Measurements from ENCODE around the gene AGPAT3. TPM values are rescaled to one million over a fixed set of nuclear protein-coding genes. Genes with fewer than 3 reads are reported as not detected.

AGPAT3 gene
- polyA plus RNA-seq, 2 of the 4 experiments (the other 2 are of a cell fraction): 18.2 to 20.3 TPM

GRCh38 chr21:43817157-43818086, 47.6 kb upstream of the AGPAT3 start (continued):
- no peak for TF ChIP-seq REST (IDR thresholded peaks at IDR 0.05)
- TF ChIP-seq GATA3 (IDR thresholded peaks at IDR 0.05; ENCODE audit: borderline replicate concordance): no peak
- TF ChIP-seq E2F6 (IDR thresholded peaks at IDR 0.05; ENCODE audit: borderline replicate concordance, low read depth): no peak
- no peak for TF ChIP-seq SMC3 (IDR thresholded peaks at IDR 0.05)
- no peak for TF ChIP-seq JUN (IDR thresholded peaks at IDR 0.05)
- no peak for TF ChIP-seq ZC3H11A (IDR thresholded peaks at IDR 0.05)
- TF ChIP-seq HES2 (IDR thresholded peaks at IDR 0.05): no peak
- TF ChIP-seq ATOH8 (CRISPR knock-in tag; IDR thresholded peaks at IDR 0.05; ENCODE audit: low read depth): no peak

GRCh38 chr21:43818685-43819084, 46.3 kb upstream of the AGPAT3 start:
- no peak for TF ChIP-seq RARB (CRISPR knock-in tag; IDR thresholded peaks at IDR 0.05)
- TF ChIP-seq KDM1A (IDR thresholded peaks at IDR 0.05; ENCODE audit: low read depth): no peak
- TF ChIP-seq HDAC2 (IDR thresholded peaks at IDR 0.05): no peak
- no peak for TF ChIP-seq RAD21 (conservative IDR thresholded peaks at IDR 0.05 in 1 of 2, IDR thresholded peaks at IDR 0.05 in 1 of 2)
- TF ChIP-seq RCOR1 (IDR thresholded peaks at IDR 0.05; ENCODE audit: low read depth, low read length): no peak
- TF ChIP-seq JUN (IDR thresholded peaks at IDR 0.05): no peak
- no peak for TF ChIP-seq TP53 (CRISPR knock-in tag; IDR thresholded peaks at IDR 0.05)
- TF ChIP-seq HES2 (IDR thresholded peaks at IDR 0.05): no peak
- no peak for TF ChIP-seq BHLHE40 (IDR thresholded peaks at IDR 0.05; ENCODE audit: low read depth, low read length)
- no peak for TF ChIP-seq PHF8 (IDR thresholded peaks at IDR 0.05; ENCODE audit: borderline replicate concordance, low read depth)
- TF ChIP-seq CHD4 (IDR thresholded peaks at IDR 0.05; ENCODE audit: borderline replicate concordance): no peak
- no peak for TF ChIP-seq FOXS1 (CRISPR knock-in tag; IDR thresholded peaks at IDR 0.05)
- TF ChIP-seq BCL3 (IDR thresholded peaks at IDR 0.05): no peak
- TF ChIP-seq KDM5A (IDR thresholded peaks at IDR 0.05): no peak
- TF ChIP-seq RFX5 (IDR thresholded peaks at IDR 0.05): no peak
- no peak for TF ChIP-seq ATOH8 (CRISPR knock-in tag; IDR thresholded peaks at IDR 0.05; ENCODE audit: low read depth)
- TF ChIP-seq HMGXB4 (CRISPR knock-in tag; IDR thresholded peaks at IDR 0.05; ENCODE audit: borderline replicate concordance): no peak
- no peak for TF ChIP-seq CTCF (IDR thresholded peaks at IDR 0.05)
- TF ChIP-seq NPAS2 (CRISPR knock-in tag; IDR thresholded peaks at IDR 0.05; ENCODE audit: borderline replicate concordance): no peak
- H3K27ac ChIP-seq: no peak overlapping the region
- no peak for ATAC-seq
- H3K4me2 ChIP-seq: no peak overlapping the region
- POLR2A ChIA-PET: interaction anchor here (0.6 kb wide), 1 partner anchor 147 kb away, joined by 7 read pairs; no protein-coding TSS in a partner anchor
- WGBS (ENCODE audit: missing lambda C conversion rate): 36% methylated on average over 3 of the region's 3 CpGs
- DNase-seq (ENCODE audit: low read depth in 1 of 2, low spot score in 1 of 2): no peak
- H3K9me3 ChIP-seq: no peaks in the 10 kb centered on the region
- H3K4me3 ChIP-seq: no peak overlapping the region
- no peaks in the 10 kb centered on the region for H3K4me1 ChIP-seq
- CTCF ChIA-PET: interaction anchor here (1.8 to 2.1 kb wide), 2 partner anchors 8 to 157 kb away, joined by 5 to 6 read pairs; no protein-coding TSS in a partner anchor
- no peak for FAIRE-seq
